8988T (cell line): ENCODE data around the gene PLEKHH2.
A peak's percentile ranks its signal among the peaks of the same experiment; 100 is the strongest.
"Not testable (repeated sequence)": the region's sequence is repeated elsewhere in the genome, so short reads cannot be mapped to it uniquely, and the experiment has no call there.

ENCODE experiments used
- DNase-seq: peaks from one replicate; pipeline ENCODE4 v3.0.0; 2011

The PLEKHH2 gene

GRCh38 chr2:43642363-43642762 is 5.3 kb downstream of the PLEKHH2 start:
- no peak for DNase-seq

DNA sequence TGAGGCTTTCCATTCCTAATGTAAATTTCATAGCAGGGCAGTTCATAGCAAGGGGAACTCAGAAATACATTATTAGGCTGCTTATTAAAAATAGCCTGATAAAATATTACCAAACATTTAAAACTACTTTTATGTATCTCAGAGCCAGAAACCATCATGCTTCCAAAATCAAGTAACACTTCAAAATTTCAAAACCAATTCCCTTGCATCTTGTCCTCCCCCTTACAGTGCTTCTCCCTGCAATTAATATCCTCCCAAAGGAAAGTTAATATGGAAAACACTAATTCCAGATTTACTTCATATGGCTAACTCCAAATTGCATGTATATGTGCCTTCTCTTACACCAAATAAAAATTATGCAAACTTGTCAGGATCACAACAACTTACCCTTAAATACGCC is 6.6 kb downstream of the PLEKHH2 start:
- no peak for DNase-seq

DNA sequence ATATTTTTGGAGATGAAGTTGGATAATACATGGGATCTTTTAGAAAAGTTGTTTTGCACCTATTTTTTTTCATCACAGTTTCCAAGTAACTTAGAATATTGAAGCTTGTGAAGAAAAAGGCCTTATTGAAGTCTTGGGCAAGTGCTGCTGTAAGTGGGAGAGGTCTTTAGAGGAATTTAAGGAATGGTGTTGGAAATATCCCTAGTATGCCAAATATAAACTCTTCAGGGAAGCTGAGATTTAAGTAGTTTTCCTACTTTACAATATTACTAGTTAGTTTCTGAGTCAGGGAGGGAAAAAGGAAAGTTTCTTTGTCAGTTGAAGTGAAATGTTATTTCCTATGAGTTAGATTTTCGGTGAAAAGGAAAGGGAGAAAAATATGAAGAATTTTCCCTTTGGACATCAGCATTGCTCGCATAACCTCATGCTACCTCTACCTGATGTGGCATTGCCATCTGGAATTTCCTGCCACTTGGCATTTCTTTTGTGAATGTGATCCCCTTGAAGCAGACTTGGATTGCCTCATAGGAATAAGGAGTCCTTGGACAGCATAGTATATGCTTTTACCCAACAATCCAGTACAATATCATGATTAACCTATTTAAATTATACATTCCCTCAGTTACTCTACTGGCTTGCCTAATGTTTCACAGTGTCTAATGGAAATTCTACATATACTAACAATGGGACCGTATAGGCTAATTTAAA is 12.1 kb downstream of the PLEKHH2 start:
- no peak for DNase-seq

DNA sequence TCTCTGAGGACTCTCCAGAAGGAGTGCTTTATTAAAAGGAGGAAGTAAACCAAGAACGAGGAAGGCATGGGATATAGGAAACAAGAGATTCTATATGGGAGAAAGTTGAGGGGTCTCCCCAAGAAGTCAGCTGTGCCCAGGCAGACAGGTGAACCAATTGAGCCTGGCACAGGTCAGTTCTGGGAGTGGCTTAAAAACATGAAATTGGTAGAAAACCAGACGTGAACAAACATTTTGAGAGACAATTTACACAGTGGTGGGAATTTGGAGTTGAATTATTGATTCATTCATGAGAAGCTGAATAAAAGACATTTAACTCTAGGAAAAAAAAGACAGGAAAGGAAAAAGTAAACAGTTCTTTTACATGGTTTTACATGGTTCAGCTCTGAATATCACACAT is 16.4 kb downstream of the PLEKHH2 start:
- DNase-seq = no peak

DNA sequence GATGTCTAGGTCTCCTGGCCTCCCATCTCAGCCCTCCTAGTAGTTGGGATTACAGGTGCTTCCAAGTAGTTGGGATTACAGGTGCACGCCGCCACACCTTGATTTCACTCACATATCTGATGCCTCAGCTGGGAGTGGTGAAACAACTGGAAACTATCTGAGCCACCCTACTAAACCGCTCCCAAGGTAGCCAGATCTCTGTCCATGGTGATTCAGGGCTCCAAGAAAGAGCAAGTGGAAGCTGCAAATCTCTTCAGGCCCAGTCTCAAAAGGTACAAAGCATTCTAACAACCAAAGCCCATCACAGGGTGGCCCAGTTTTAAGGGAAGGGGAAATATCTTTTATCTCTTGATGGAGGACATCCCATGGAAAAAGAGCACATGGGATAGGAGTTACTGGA is 20.2 kb downstream of the PLEKHH2 start:
- DNase-seq = no peak

DNA sequence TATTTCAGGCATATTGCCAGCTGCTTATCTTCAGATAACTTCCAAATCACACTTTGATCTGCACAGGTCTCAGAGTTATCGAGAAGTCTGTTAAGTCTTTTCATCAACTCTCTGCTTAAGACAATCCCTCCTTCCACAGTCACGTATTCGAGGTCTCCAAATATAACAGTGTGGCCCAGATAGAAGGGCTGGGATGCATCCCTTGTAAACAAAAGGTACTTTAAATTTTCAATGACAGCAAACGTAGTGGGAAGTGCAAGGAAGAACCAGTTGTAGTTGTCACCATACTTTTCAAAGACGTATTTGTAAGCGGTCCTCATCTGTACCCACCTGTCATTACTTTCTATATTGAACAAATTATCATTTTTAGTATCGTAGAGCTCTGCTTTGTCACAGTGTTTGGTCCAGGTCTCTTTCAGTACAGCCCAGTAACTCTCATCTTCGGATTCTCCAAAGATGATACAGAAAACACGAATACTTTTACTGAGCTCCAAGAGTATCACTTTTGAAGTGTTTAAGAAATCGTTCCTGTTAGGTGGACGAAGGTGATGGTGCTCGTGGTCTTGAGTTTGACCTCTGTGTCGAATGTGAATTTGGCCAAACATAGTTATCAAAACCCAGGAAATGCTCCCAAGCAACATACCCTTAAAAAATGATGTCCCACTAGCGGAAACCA is 38.7 kb downstream of the PLEKHH2 start:
- DNase-seq = no peak

GRCh38 chr2:43676322-43677050 is 39.4 kb downstream of the PLEKHH2 start, which contains the start of gene C1GALT1C1L:
Gene C1GALT1C1L (minus strand): TSS chr2:43676429. CDS start chr2:43676322, 107 bp downstream.
- peak; percentile 57 for DNase-seq

GRCh38 chr2:43677783-43678182 is 40.7 kb downstream of the PLEKHH2 start:
- DNase-seq = not testable (repeated sequence)

GRCh38 chr2:43685357-43685756 is 48.3 kb downstream of the PLEKHH2 start:
- no peak for DNase-seq

GRCh38 chr2:43689999-43690398 is 52.9 kb downstream of the PLEKHH2 start:
- no peak for DNase-seq

DNA sequence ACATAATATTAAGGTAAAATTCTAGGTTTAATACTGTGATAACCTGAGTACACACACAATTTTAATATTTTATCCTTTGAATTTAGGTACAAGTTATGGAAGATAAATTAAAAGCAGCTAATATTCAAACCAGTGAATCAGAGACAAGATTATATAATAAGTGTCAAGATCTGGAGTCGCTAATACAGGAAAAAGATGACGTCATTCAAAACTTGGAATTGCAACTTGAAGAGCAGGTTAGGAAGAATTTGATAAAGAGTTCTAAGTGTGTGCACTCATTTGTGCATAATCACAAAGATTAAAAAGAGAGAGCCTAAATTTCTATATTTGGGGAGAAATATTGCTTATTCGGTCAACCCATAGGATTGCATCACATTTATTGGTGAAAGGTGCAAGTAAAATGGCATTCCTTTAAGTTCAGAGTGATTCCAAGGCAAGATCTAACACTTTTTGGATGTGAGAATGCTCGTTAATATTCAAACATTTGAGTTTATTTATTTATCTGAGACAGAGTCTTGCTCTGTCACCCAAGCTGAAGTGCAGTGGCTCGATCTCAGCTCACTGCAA is 55.5 kb downstream of the PLEKHH2 start:
- DNase-seq = no peak

DNA sequence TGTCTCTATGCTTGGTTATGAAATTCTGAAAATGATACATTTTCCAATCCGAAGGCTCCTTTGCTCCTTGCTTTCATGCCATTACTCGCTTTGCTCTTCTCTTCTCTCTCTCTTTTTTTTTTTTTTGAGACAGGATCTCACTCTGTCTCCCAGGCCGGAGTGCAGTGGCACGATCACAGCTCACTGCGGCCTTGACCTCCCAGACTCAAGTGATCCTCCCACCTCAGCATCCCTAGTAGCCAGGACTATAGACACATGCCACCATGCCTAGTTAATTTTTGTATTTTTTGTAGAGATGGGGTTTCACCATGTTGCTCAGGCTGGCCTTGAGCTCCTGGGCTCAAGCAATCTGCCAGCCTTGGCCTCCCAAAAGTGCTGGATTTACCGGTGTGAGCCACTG is 61.1 kb downstream of the PLEKHH2 start:
- DNase-seq = not testable (repeated sequence)

DNA sequence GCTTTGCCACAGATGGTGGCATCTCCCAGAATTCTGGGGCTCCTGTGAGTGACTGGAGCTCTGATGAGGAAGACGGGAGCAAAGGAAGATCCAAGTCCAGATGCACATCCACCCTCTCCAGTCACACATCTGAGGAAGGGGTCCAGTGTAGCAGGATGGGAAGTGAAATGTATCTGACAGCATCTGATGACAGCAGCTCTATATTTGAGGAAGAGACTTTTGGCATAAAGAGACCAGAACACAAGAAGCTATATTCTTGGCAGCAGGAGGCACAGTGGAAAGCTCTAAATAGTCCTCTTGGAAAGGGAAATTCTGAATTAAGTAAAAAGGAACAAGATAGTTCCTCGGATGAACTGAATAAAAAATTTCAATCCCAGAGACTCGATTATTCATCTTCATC is 62.7 kb downstream of the PLEKHH2 start:
- no peak for DNase-seq

DNA sequence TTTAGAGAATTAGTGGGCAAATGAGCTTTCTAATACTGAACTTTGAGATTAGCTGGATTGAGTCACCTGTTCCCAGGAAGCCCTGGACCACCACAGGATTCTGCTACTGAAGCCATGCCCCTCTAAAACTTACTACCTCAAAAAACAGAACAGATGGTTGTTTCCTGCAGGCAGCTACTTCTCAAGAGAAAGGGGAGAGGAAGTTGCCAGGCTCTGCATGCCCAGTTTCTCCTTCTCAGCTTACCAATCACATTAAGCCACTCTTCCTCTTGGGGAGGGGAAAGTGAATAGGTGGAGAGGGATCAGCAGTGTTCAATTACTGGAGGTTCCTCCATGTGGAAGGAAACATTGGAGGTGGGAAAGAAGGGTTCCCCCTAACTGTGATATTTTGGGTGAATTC is 64.1 kb downstream of the PLEKHH2 start:
- no peak for DNase-seq

GRCh38 chr2:43707255-43708015 is 70.4 kb downstream of the PLEKHH2 start:
- DNase-seq = peak; percentile 11

DNA sequence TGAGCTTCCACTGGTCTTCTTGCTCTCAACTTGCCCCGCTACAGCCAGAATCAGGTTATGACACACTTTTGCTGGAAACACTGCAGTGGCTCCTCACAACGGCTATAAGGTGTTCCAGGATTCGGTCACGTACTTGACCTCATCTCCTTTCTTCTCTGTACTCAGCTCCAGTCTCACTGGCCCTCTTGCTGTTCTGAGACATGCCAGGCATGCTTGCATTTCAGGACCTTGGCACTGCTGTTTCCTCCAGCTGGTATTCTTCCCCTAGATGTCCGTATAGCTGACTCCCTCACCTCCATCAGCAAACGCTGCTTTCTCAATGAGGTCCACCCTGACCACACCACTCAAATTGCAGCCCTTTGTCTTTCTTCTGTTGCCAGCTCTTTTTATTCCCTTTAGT is 71.1 kb downstream of the PLEKHH2 start:
- no peak for DNase-seq

GRCh38 chr2:43708891-43709290 is 71.8 kb downstream of the PLEKHH2 start:
- DNase-seq = no peak

DNA sequence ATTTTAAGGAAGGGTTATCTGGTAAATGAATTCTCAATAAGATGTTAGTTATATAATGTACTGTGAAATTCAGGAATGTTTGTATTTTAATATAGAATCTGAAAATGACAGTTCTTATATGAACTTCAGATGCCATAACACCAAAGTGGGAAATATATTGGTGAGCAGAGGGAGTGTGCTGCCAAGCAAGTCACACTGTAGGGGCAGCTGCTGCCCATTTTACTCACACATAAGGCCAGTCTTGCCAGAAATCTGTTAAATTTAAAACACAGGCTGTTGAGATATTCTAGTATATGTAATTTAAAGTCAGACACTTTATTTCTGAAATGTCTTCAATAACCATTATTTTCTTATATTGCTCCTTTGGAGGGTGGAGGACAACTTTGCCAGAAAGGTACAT is 73.8 kb downstream of the PLEKHH2 start:
- no peak for DNase-seq

GRCh38 chr2:43714164-43714563 is 77.1 kb downstream of the PLEKHH2 start:
- no peak for DNase-seq

GRCh38 chr2:43715300-43716098 is 78.4 kb downstream of the PLEKHH2 start:
- no peak for DNase-seq

- no peak for DNase-seq
These were observed 80.3 kb downstream of the PLEKHH2 start for GRCh38 chr2:43717322-43717721.
